Glomerular visceral epithelial cell (primary cell): Measurements from ENCODE around the gene CACNA1A.
"Not testable (repeated sequence)": the region's sequence is repeated elsewhere in the genome, so short reads cannot be mapped to it uniquely, and the experiment has no call there.

Source experiments
- DNase-seq: peaks from one replicate; pipeline ENCODE4 v3.0.0-alpha.2; 2016; ENCODE audit errors: extremely low spot score

CACNA1A gene

GRCh38 chr19:13281567-13282291 lies 224.6 kb downstream of the CACNA1A start:
- DNase-seq: no peak

DNA sequence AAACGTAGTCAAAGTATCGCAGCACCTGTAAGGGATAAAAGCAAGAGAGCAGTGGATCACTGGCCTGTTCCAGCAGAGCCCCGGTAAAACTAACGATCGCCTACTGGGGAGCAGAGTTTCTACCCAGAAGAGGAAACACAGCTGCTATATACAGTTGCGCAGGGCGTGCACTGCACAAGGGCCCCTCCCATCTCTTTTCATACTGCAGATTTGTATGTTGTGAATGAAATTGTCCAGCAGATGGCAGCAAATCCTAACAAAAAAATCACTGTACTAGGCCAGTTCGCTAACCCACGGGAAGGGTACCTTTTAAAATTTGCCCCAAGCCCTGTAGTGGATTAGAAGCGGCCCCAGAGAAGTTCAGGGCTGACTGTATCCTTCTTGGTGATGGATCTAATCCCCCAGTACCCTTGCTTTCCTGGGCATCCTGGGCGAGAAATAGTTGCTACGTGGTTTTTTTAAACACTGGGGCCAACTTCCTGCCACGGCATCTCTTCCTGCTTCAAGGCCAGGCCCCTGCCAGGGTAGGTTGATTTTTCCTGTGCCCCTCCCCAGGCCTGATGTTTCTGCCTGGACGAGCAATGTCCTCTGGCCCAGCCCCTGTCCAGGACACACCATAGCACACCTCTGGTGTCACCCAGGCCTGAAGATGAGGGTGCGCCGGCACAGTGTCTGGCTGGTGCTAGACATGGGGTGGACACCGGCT lies 229.0 kb downstream of the CACNA1A start:
- DNase-seq: peak; percentile 76

DNA sequence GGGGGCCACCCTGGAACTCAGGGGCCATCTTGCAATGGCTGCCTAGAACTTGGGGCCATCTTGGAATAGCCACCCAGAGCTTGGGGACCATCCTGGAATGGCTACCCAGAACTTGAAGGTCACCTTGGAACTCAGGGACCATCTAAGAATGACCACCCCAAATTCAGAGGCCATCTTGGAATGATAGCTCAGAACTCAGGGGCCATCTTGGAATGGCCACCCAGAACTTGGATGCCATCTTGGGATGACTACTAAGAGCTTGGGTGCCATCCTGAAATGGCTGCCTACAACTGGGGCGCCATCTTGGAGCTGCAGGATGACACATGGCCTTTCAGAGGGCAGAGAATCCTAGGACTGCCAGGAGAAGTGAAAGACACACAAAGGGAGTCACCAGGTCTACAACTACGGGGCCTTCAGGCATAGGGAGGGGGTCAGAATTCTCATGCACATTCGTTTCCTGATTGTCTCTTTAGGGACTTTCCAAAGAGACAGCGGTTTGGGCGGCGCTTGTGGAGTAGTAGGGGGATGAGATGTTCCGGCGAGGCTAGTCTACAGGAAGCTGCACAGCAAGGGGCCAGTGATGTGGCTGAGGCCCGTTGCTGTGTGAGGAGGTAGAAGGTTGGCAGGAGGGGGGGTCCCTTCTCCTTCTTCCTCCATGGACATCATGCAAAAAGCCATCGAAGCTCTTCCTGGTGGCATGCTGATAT lies 231.1 kb downstream of the CACNA1A start:
- no peak for DNase-seq

GRCh38 chr19:13270514-13271105 lies 235.7 kb downstream of the CACNA1A start:
- no peak for DNase-seq

DNA sequence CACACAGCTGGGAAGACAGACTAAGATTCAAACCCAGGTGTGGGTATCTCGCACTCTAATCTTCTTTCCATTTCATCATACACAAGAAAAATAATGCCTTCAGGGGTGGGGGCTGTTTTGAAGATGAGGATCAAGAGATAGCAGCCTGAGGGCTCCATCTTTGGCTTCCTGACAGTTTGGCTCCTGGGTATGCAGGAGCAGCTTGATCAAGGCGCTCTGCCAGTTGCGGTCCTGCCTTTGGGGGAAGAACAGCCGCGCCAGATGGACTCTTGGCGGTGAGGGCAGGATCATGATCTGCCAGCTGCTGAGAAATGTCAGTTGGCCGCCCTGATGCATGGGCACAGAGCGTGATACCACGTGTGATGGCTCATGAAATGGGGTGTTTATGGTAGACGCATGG lies 236.9 kb downstream of the CACNA1A start:
- no peak for DNase-seq

DNA sequence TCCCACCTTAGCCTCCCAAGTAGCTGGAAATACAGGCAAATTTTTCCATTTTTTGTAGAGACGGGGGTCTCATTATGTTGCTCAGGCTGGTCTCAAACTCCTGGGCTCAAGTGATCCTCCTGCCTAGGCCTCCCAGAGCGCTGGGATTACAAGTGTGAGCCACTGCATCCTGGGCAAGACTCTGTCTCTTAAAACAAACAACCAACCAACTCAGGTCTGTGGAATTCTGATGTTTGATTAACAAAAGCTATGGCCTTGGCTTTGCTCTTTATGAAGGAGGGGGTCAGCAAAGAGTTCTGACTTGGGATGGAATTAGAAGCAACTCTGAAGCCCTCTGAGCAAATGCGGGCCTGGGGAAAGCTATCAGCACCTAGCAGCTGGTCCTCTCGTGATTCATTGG lies 238.4 kb downstream of the CACNA1A start:
- DNase-seq: no peak

DNA sequence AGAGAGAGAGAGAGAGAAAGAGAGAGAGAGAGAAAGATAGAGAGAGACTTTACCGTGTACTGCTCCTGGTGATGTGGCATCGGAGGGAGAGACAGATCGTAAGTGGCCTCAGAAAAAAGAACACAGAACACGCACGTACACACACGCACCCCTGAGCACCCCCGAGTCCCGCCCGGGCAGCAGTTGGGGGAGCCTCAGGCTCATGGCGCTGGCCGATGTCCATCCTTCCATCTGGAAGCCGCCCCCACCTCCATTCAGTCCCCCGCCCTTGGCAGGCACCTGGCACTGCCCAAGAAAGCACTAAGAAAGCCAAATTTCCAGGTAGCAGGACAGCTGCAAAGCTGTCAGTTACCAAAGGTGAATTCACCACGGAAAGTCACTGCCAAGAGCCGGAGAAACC lies 239.1 kb downstream of the CACNA1A start:
- no peak for DNase-seq

GRCh38 chr19:13262450-13262849 lies 243.8 kb downstream of the CACNA1A start:
- DNase-seq: peak; percentile 56

- peak; percentile 59 for DNase-seq
Observed at GRCh38 chr19:13260883-13261653, 245.2 kb downstream of the CACNA1A start.

- DNase-seq: no peak
Observed at GRCh38 chr19:13256918-13257317, 249.4 kb downstream of the CACNA1A start.

DNA sequence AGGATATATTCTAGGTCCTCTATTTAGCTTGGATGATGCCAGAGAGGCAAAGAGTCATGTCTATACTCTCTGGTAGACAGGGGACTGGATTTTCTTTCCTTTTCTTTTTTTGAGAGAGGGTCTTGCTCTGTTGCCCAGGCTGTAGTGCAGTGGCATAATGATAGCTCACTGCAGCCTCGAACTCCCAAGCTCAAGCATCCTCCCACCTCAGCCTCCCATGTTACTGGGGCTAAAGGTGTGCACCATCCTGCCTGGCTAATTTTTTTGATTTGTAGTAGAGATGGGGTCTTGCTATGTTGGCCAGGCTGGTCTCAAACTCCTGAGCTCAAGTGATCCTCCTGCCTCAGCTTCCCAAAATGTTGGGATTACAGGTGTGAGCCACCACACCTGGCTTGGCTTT lies 249.9 kb downstream of the CACNA1A start:
- DNase-seq: not testable (repeated sequence)

DNA sequence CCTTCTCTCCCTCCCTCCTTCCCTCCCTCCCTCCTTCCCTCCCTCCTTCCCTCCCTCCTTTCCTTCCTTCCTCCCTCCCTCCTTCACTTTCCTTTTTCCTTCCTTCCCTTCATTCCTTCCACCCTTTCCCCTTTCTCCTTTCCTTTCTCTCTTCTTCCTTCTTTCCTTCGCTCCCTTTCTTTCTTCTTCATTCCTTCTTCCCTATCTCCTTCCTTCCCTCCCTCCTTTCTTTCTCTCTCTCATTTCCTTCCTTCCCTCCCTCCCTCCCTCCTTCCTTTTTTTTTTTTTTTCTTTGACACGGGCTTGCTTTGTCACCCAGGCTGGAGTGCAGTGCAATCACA lies 250.6 kb downstream of the CACNA1A start:
- DNase-seq: no peak

GRCh38 chr19:13255041-13255718 lies 251.1 kb downstream of the CACNA1A start:
- DNase-seq: no peak

DNA sequence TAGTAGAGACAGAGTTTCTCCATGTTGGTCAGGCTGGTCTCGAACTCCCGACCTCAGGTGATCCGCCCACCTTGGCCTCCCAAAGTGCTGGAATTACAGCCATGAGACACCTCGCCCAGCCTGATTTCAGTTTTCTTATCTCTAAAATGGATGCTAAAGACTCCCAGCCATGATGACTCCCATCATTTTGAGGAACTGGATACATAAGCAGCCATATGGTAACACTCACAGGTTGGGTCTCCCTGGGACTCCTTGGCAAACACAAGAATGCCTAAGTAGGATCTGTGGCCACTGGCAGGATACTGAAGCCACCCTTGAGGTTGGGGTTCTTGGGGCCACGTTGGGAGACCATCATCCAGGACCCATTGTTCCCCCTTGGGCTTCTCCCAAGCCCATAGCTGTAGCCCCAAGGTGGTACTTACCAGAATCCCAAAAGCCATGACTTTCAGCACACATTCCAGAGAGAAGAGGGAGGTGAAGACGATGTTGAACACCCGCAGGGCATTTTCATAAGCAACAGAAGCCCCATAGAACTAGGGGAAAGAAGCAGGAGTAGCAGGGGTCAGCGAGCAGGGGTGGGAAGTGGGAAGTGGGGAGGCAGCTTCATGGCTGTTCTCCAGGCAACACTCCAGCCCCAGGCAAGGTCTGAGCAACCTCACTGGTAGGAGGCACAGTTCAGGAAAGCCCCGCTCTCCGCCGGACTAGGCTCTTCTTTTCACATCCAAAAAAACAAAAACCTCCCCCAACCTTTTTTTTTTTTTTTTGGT lies 253.5 kb downstream of the CACNA1A start:
- DNase-seq: no peak

- DNase-seq: no peak
Observed at GRCh38 chr19:13244920-13245319, 261.4 kb downstream of the CACNA1A start.

GRCh38 chr19:13241231-13242104 lies 264.8 kb downstream of the CACNA1A start:
- DNase-seq: no peak

- no peak for DNase-seq
Observed at GRCh38 chr19:13240312-13241022, 265.8 kb downstream of the CACNA1A start.

GRCh38 chr19:13238891-13239534 lies 267.3 kb downstream of the CACNA1A start:
- no peak for DNase-seq
